ENCODE results near the gene ITGAV.
"Not testable (repeated sequence)": the region's sequence is repeated elsewhere in the genome, so short reads cannot be mapped to it uniquely, and the experiment has no call there.

DNA sequence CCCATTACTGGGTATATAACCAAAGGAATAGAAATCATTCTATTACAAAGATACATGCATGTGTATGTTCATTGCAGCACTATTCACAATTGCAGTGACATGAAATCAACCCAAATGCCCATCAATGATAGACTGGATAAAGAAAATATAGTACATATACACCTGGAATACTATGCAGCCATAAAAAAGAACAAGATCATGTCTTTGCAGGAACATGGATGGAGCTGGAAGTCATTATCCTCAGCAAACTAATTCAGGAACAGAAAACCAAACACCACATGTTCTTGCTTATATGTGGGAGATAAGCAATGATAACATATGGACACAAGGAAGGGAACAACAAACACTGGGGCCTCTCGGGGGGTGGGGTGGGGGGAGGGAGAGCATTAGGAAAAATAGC, 20.7 kb upstream of the ITGAV start:
- TF ChIP-seq, protein P1, sequence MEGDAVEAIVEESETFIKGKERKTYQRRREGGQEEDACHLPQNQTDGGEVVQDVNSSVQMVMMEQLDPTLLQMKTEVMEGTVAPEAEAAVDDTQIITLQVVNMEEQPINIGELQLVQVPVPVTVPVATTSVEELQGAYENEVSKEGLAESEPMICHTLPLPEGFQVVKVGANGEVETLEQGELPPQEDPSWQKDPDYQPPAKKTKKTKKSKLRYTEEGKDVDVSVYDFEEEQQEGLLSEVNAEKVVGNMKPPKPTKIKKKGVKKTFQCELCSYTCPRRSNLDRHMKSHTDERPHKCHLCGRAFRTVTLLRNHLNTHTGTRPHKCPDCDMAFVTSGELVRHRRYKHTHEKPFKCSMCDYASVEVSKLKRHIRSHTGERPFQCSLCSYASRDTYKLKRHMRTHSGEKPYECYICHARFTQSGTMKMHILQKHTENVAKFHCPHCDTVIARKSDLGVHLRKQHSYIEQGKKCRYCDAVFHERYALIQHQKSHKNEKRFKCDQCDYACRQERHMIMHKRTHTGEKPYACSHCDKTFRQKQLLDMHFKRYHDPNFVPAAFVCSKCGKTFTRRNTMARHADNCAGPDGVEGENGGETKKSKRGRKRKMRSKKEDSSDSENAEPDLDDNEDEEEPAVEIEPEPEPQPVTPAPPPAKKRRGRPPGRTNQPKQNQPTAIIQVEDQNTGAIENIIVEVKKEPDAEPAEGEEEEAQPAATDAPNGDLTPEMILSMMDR (IDR thresholded peaks at IDR 0.05), result not testable (repeated sequence)
- TF ChIP-seq POLR2A, EP300 (IDR thresholded peaks at IDR 0.05): not testable (repeated sequence)

Measured in ovary (tissue), 3 donors.